GM12891 (cell line): ENCODE data around the gene NACAD.

Experiments used
- DNase-seq: peaks from one replicate; pipeline ENCODE4 v3.0.0; 2011; ENCODE audit warnings: low spot score; ENCODE audit not compliant: insufficient read length
- FAIRE-seq: peaks from 2 replicates; lab custom pipeline; 2011; peaks lifted over from hg19 to GRCh38; lab: Jason Lieb, UNC
- PAX5 ChIP-seq: IDR thresholded peaks from 2 replicates; pipeline ENCODE4 v1.6.1; 2011; ENCODE audit warnings: low read length, moderate library complexity, mild to moderate bottlenecking; ENCODE audit not compliant: insufficient read depth, severe bottlenecking
- POLR2A ChIP-seq: IDR thresholded peaks from 2 replicates; pipeline ENCODE4 v1.6.1; 2011; ENCODE audit warnings: low read depth, low read length, control low read depth
- POLR2AphosphoS5 ChIP-seq: IDR thresholded peaks from 2 replicates; pipeline ENCODE4 v1.6.1; 2011; ENCODE audit warnings: low read depth, low read length, control low read depth
- POU2F2 ChIP-seq: IDR thresholded peaks from 2 replicates; pipeline ENCODE4 v1.6.1; 2011; ENCODE audit warnings: low read depth, mild to moderate bottlenecking, control low read depth, low read length, moderate library complexity
- SPI1 ChIP-seq: IDR thresholded peaks from 2 replicates; pipeline ENCODE4 v1.6.1; 2011; ENCODE audit warnings: low read depth, low read length, control low read depth
- TAF1 ChIP-seq: IDR thresholded peaks from 2 replicates; pipeline ENCODE4 v1.6.1; 2011; ENCODE audit warnings: low read depth, low read length, control low read depth

NACAD gene

GRCh38 chr7:45033261-45033930 is 55.4 kb downstream of the NACAD start:
- no peak for DNase-seq
- FAIRE-seq, result no peak
- TF ChIP-seq POLR2AphosphoS5 (no peak), SPI1 (no peak), POU2F2 (no peak), POLR2A (no peak), TAF1 (no peak), PAX5 (no peak)

- no peak for TF ChIP-seq POLR2AphosphoS5
- TF ChIP-seq POU2F2, result no peak
- TF ChIP-seq POLR2A, result no peak
- no peak for TF ChIP-seq PAX5
- no peak for TF ChIP-seq SPI1
- no peak for TF ChIP-seq TAF1
- no peak for DNase-seq
- no peak for FAIRE-seq
Observed at GRCh38 chr7:45032421-45032820, 56.3 kb downstream of the NACAD start.

DNA sequence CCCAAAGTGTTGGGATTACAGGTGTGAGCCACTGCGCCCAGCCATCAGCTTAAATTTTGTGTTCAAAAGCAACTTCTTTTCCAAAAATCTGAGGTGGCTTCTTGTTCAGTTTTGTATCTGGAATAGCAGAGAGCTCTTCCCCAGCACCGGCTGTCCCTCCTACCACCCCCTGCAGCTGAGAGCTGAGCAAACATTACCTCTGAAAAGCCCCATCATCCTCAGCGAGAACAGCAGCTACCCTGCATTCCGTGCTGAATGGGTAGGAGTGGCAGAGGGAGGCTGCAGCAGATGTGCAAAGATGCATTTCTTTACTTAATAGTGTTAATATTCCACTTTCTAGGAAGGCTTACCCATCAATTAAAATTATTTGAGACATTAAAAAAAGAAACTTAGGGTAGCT is 56.9 kb downstream of the NACAD start:
- DNase-seq (no peak), FAIRE-seq (no peak)
- TF ChIP-seq SPI1, result no peak
- TF ChIP-seq POLR2AphosphoS5, result no peak
- TF ChIP-seq PAX5, result no peak
- no peak for TF ChIP-seq TAF1
- no peak for TF ChIP-seq POLR2A
- no peak for TF ChIP-seq POU2F2
